Breast epithelium (tissue), 4 donors: ENCODE measurements around the gene SMCO1. TPM values are rescaled to one million over a fixed set of nuclear protein-coding genes. Genes with fewer than 3 reads are reported as not detected.

Experiments
- DNase-seq, 2 donors: peaks; one replicate each; pipeline ENCODE4 v3.0.0-alpha.2; 2019; ENCODE audit warnings: low spot score in 2 of 2
- H3K27ac ChIP-seq, 2 donors: fragments of 200-600 bp; sonication (generic) in 1 of 2; one replicate each; pipeline ENCODE4 v1.5.1; 2016 to 2019; ENCODE audit warnings: mild to moderate bottlenecking in 1 of 2
- H3K27me3 ChIP-seq, 2 donors: fragments of 200-600 bp; sonication (generic) in 1 of 2; one replicate each; pipeline versions ENCODE4 v1.5.1 to v1.6.0; 2017 to 2019; ENCODE audit warnings: control low read depth in 1 of 2, mild to moderate bottlenecking in 1 of 2
- H3K36me3 ChIP-seq: fragments of 200-600 bp; one replicate; pipeline ENCODE4 v1.5.1; 2019
- H3K4me1 ChIP-seq, 2 donors: fragments of 200-600 bp; sonication (generic); one replicate each; pipeline ENCODE4 v1.5.1; 2016 to 2019; ENCODE audit warnings: control low read depth in 1 of 2
- H3K4me3 ChIP-seq, 3 donors: fragments of 200-600 bp; sonication (generic); 1 replicate in 2 of 3; 2 replicates in 1 of 3; pipeline ENCODE4 v1.5.1; 2016 to 2019; ENCODE audit warnings: mild to moderate bottlenecking in 3 of 3, moderate library complexity in 2 of 3
- H3K9me3 ChIP-seq, 2 donors: fragments of 200-600 bp; sonication (generic) in 1 of 2; one replicate each; pipeline ENCODE4 v1.5.1; 2016 to 2019; ENCODE audit warnings: control low read depth in 1 of 2
- POLR2A ChIP-seq: fragments of 450-650 bp; IDR thresholded peaks from one replicate; pipeline ENCODE4 v1.6.1; 2016; ENCODE audit warnings: antibody characterized with exemption, mild to moderate bottlenecking, moderate library complexity
- POLR2AphosphoS5 ChIP-seq, 3 donors: sonication (generic); formaldehyde crosslinking; IDR thresholded peaks; one replicate each; pipeline ENCODE4 v1.6.1; 2017; ENCODE audit warnings: antibody characterized with exemption in 3 of 3
- intact Hi-C: fragments of 100-400 bp; cut with DNase I; formaldehyde crosslinking; loops from one replicate; pipeline ENCODE4 v1.15.1; 2023; ENCODE audit warnings: low total_unique reads
- total RNA-seq, 3 donors: library from RNA; depleted of rRNA; stranded (reverse); fragments of >200 nt; gene quantifications; one replicate each; pipeline ENCODE4 v1.1.0, GENCODE V29; 2016
- TF ChIP-seq, protein P1 (sequence below), 3 donors: fragments of 450-650 bp; IDR thresholded peaks; one replicate each; pipeline ENCODE4 v1.5.1; 2016 to 2017; ENCODE audit warnings: antibody characterized with exemption in 3 of 3, mild to moderate bottlenecking in 3 of 3, moderate library complexity in 3 of 3

The SMCO1 gene
- total RNA-seq, 3 donors from 2014 or later: not detected

DNA sequence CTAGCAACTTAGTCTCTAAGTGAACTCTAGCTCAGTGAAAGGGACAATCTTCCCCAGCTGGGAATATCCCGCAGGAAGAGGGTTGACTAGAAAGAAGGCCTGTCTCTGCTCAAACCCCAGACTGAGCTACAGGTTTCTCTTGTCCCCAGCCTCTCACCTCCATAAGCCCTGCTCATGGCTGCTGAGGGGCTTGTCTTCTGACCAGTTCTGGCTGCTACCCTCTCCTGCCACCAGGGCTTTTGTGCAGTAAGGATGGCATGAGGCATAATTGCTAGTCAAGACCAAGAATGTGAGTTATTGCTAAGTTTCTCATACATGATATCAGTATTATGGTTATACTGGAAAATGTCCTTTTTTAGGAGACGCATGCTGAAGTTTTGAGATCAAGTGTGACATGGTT is 31.9 kb upstream of the SMCO1 start:
- no peaks in the 10 kb centered on the region for H3K4me1 ChIP-seq

DNA sequence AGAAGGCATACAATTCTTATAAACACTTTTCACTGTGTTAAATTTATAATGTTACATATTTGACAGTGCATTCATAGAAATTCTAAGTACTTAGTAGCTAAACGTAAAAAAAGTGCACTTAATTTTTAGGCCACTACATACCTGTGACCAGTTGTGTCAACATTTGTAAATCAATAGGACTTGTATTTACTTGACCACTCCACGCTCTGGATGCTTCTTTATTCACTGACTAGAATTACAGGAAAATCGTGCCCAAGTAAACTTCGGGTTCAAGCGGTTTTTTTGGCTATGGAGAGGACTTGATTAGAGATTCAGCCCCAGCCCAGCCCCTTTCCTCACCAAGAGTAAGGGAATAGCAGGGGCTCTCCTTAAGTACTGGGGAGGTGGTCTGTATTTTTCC is 31.4 kb upstream of the SMCO1 start:
- no peak overlapping the region for H3K4me3 ChIP-seq
- DNase-seq: no peak
- no peak overlapping the region for H3K27ac ChIP-seq
- intact Hi-C loops: no loop called here
- no peaks in the 10 kb centered on the region for H3K27me3 ChIP-seq
- H3K9me3 ChIP-seq: peaks cover 0 to 7% of the 10 kb centered on the region in 2 donors
- TF ChIP-seq POLR2A (no peak), POLR2AphosphoS5 (IDR thresholded peaks at IDR 0.05) (no peak)
- TF ChIP-seq, protein P1, sequence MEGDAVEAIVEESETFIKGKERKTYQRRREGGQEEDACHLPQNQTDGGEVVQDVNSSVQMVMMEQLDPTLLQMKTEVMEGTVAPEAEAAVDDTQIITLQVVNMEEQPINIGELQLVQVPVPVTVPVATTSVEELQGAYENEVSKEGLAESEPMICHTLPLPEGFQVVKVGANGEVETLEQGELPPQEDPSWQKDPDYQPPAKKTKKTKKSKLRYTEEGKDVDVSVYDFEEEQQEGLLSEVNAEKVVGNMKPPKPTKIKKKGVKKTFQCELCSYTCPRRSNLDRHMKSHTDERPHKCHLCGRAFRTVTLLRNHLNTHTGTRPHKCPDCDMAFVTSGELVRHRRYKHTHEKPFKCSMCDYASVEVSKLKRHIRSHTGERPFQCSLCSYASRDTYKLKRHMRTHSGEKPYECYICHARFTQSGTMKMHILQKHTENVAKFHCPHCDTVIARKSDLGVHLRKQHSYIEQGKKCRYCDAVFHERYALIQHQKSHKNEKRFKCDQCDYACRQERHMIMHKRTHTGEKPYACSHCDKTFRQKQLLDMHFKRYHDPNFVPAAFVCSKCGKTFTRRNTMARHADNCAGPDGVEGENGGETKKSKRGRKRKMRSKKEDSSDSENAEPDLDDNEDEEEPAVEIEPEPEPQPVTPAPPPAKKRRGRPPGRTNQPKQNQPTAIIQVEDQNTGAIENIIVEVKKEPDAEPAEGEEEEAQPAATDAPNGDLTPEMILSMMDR (IDR thresholded peaks at IDR 0.05): no peak
- no peaks in the 10 kb centered on the region for H3K36me3 ChIP-seq
- H3K4me1 ChIP-seq: no peaks in the 10 kb centered on the region

More for the DNA sequence above, 31.9 kb upstream of the SMCO1 start:
- no peak for TF ChIP-seq POLR2A
- no peak for TF ChIP-seq POLR2AphosphoS5 (IDR thresholded peaks at IDR 0.05)
- TF ChIP-seq, protein P1 (IDR thresholded peaks at IDR 0.05): no peak
- Histone ChIP-seq H3K27ac (no peak overlapping the region), H3K4me3 (no peak overlapping the region), H3K27me3 (no peaks in the 10 kb centered on the region), H3K9me3 (peaks cover 0 to 7% of the 10 kb centered on the region in 2 donors), H3K36me3 (no peaks in the 10 kb centered on the region)
- intact Hi-C loops: no loop called here
- no peak for DNase-seq

DNA sequence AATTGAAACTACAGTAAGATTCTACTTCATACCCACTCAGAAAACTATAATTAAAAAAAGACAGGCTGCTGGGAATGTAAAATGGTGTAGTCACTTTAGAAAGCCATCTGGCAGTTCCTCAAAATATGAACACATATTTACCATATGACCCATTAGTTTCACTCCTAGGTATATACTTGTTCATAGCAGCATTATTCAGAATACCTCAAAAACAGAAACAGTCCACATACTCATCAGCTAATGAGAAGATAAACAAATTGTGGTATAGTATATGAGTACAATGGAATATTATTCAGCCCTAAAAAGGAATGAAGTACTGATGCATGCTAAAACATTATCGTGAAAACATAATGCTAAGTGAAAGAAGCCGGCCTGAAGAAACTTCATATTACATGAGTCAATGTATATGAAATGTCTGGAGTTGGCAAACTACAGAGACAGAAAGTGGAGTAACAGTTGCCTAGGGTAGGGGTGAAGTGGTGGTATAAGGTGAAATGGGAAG is 29.4 kb upstream of the SMCO1 start:
- H3K27me3 ChIP-seq: no peaks in the 10 kb centered on the region
- TF ChIP-seq POLR2AphosphoS5 (IDR thresholded peaks at IDR 0.05) (no peak), POLR2A (no peak)
- TF ChIP-seq, protein P1 (IDR thresholded peaks at IDR 0.05): no peak
- intact Hi-C loops: no loop called here
- H3K36me3 ChIP-seq: no peaks in the 10 kb centered on the region
- no peaks in the 10 kb centered on the region for H3K4me1 ChIP-seq
- peaks cover 0 to 6% of the 10 kb centered on the region in 2 donors for H3K9me3 ChIP-seq
- no peak for DNase-seq
- H3K27ac ChIP-seq: no peak overlapping the region
- no peak overlapping the region for H3K4me3 ChIP-seq

DNA sequence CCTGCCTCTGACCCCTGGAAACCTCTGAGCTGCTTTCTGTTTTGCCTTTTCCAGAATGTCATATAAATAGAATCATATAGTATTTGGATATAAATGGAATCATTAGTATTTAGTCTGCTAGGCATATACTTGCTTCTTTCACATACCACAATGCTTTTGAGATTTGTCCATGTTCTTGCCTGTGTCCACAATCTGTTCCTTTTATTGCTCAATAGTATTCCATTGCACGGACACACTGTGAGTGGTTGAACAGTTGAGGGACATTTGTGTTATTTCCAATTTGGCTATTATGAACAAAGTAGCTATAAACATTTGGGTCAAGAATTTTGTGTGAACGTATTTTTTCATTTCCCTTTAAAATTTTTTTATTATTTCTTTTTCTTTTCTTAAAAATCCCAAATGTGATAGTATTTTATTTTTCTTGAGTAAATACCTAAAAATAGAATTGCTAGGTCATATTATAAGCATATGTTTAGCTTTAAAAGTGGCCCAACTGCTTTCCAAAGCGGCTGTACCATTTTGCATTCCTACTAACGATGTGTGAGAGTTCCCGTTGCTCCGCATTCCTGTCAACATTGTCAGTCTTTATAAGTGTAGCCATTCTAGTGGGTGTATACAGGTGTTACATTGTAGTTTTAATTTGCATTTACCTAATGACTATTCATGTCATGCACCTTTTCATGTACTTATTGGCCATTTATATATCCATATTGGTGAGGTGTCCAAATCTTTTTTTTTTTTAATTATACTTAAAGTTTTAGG is 26.7 kb upstream of the SMCO1 start:
- Histone ChIP-seq H3K9me3 (no peaks in the 10 kb centered on the region), H3K4me1 (no peaks in the 10 kb centered on the region)
- intact Hi-C loops: no loop called here

More for the DNA sequence above, 26.7 kb upstream of the SMCO1 start:
- Histone ChIP-seq H3K27me3 (no peaks in the 10 kb centered on the region), H3K36me3 (no peaks in the 10 kb centered on the region), H3K27ac (no peak overlapping the region), H3K4me3 (no peak overlapping the region)
- TF ChIP-seq POLR2AphosphoS5 (IDR thresholded peaks at IDR 0.05) (no peak), POLR2A (no peak)
- TF ChIP-seq, protein P1 (IDR thresholded peaks at IDR 0.05): no peak
- DNase-seq: no peak
